Osteocyte (in vitro differentiated cells): ENCODE data around the gene CFAP97D1. TPM values are rescaled to one million over a fixed set of nuclear protein-coding genes. Genes with fewer than 3 reads are reported as not detected.

Experiments
- DNase-seq: peaks from one replicate; pipeline ENCODE4 v3.0.0; 2021; ENCODE audit warnings: mixed read lengths; ENCODE audit not compliant: unreplicated experiment; ENCODE audit errors: extremely low spot score
- H3K27ac Mint-ChIP-seq: one replicate; pipeline ENCODE4 v1.8.0; 2021; ENCODE audit warnings: mild to moderate bottlenecking, mixed read lengths; ENCODE audit not compliant: unreplicated experiment
- H3K27me3 Mint-ChIP-seq: one replicate; pipeline ENCODE4 v1.8.0; 2021; ENCODE audit warnings: mixed read lengths; ENCODE audit not compliant: unreplicated experiment
- H3K36me3 Mint-ChIP-seq: one replicate; pipeline ENCODE4 v1.8.0; 2021; ENCODE audit warnings: mixed read lengths; ENCODE audit not compliant: unreplicated experiment
- H3K4me1 Mint-ChIP-seq: one replicate; pipeline ENCODE4 v1.8.0; 2021; ENCODE audit warnings: mixed read lengths; ENCODE audit not compliant: unreplicated experiment
- H3K4me3 Mint-ChIP-seq: one replicate; pipeline ENCODE4 v1.8.0; 2021; ENCODE audit warnings: mild to moderate bottlenecking, moderate library complexity, mixed read lengths; ENCODE audit not compliant: unreplicated experiment
- H3K9me3 Mint-ChIP-seq: one replicate; pipeline ENCODE4 v1.8.0; 2021; ENCODE audit warnings: mixed read lengths; ENCODE audit not compliant: unreplicated experiment
- total RNA-seq: library from RNA; stranded (reverse); gene quantifications from 2 replicates; pipeline ENCODE4 v1.2.1, GENCODE V29; 2021
- TF ChIP-seq, protein P1 (sequence below): fragments of 200-600 bp; sonication (generic); IDR thresholded peaks from 2 replicates; pipeline ENCODE4 v1.5.0; 2021; ENCODE audit warnings: antibody characterized with exemption, mild to moderate bottlenecking, moderate library complexity

CFAP97D1 gene
- total RNA-seq, 1 donor from 2014 or later, result not detected

- Mint-ChIP-seq H3K4me1 (peaks cover 7% of the 10 kb centered on the region), H3K27me3 (no peaks in the 10 kb centered on the region), H3K27ac (no peak overlapping the region), H3K4me3 (no peak overlapping the region), H3K9me3 (no peaks in the 10 kb centered on the region), H3K36me3 (peaks cover 11% of the 10 kb centered on the region)
- no peak for DNase-seq
- TF ChIP-seq, protein P1, sequence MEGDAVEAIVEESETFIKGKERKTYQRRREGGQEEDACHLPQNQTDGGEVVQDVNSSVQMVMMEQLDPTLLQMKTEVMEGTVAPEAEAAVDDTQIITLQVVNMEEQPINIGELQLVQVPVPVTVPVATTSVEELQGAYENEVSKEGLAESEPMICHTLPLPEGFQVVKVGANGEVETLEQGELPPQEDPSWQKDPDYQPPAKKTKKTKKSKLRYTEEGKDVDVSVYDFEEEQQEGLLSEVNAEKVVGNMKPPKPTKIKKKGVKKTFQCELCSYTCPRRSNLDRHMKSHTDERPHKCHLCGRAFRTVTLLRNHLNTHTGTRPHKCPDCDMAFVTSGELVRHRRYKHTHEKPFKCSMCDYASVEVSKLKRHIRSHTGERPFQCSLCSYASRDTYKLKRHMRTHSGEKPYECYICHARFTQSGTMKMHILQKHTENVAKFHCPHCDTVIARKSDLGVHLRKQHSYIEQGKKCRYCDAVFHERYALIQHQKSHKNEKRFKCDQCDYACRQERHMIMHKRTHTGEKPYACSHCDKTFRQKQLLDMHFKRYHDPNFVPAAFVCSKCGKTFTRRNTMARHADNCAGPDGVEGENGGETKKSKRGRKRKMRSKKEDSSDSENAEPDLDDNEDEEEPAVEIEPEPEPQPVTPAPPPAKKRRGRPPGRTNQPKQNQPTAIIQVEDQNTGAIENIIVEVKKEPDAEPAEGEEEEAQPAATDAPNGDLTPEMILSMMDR, result no peak
These were observed 36.4 kb downstream of the CFAP97D1 start for GRCh38 chr17:43816336-43817320.

- no peak for DNase-seq
- Mint-ChIP-seq H3K27me3 (no peaks in the 10 kb centered on the region), H3K9me3 (no peaks in the 10 kb centered on the region), H3K4me1 (peaks cover 9% of the 10 kb centered on the region), H3K27ac (no peak overlapping the region), H3K4me3 (no peak overlapping the region), H3K36me3 (peaks cover 11% of the 10 kb centered on the region)
- TF ChIP-seq, protein P1, result no peak
These were observed 37.6 kb downstream of the CFAP97D1 start for GRCh38 chr17:43817826-43818225.

GRCh38 chr17:43818966-43819365 lies 38.7 kb downstream of the CFAP97D1 start:
- Mint-ChIP-seq H3K4me3 (no peak overlapping the region), H3K4me1 (peaks cover 9% of the 10 kb centered on the region), H3K27me3 (no peaks in the 10 kb centered on the region), H3K27ac (no peak overlapping the region), H3K36me3 (peaks cover 7% of the 10 kb centered on the region), H3K9me3 (no peaks in the 10 kb centered on the region)
- TF ChIP-seq, protein P1, result no peak
- DNase-seq, result no peak

DNA sequence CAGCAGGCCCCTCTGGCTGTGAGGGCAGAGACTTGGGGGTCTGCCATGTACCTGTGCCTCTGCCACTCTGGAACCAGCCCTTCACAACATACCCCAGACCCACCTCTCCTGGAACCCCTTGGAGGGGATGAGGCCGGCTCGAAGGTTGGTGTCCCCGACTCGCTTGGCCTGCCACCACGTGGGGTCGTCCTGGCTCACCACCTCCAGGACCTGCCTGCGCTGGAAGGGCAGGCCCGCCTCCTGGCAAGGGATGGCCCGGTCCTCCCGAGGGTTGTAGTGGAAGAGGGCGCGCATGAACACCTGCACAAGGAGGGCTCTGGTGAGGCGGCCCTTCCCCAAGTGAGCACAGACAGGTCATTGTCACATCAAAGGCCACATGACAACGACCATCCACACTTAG lies 40.5 kb downstream of the CFAP97D1 start:
- no peak for DNase-seq
- H3K27me3 Mint-ChIP-seq, result no peaks in the 10 kb centered on the region
- peaks cover 7% of the 10 kb centered on the region for H3K36me3 Mint-ChIP-seq
- H3K27ac Mint-ChIP-seq, result no peak overlapping the region
- no peaks in the 10 kb centered on the region for H3K9me3 Mint-ChIP-seq
- no peak overlapping the region for H3K4me3 Mint-ChIP-seq
- peaks cover 2% of the 10 kb centered on the region for H3K4me1 Mint-ChIP-seq
- TF ChIP-seq, protein P1, result no peak

GRCh38 chr17:43822570-43823190 lies 42.4 kb downstream of the CFAP97D1 start:
- Mint-ChIP-seq H3K36me3 (peaks cover 11% of the 10 kb centered on the region), H3K27me3 (no peaks in the 10 kb centered on the region), H3K4me1 (peaks cover 2% of the 10 kb centered on the region), H3K27ac (no peak overlapping the region), H3K4me3 (no peak overlapping the region), H3K9me3 (no peaks in the 10 kb centered on the region)
- no peak for DNase-seq
- TF ChIP-seq, protein P1, result no peak
